ENCODE data around the gene TTLL7.
A peak's percentile ranks its signal among the peaks of the same experiment; 100 is the strongest.

TTLL7 gene

GRCh38 chr1:83816836-83817235 lies 182.1 kb downstream of the TTLL7 start:
- DNase-seq (ENCODE audit: low spot score) = no peak

GRCh38 chr1:83815330-83815729 lies 183.6 kb downstream of the TTLL7 start:
- DNase-seq (ENCODE audit: low spot score) = peak; percentile 44
